SK-N-SH (cell line): ENCODE data around the gene MAPRE3. TPM values are rescaled to one million over a fixed set of nuclear protein-coding genes. Genes with fewer than 3 reads are reported as not detected.

Experiments
- CTCF ChIA-PET: fragments of 300-600, 350-600 bp; formaldehyde crosslinking; extraction: SDS; loops from one replicate; lab custom pipeline; 2021; lab: Yijun Ruan, JAX
- POLR2A ChIA-PET: fragments of 350-600 bp; sonication (Branson Sonifier 250); formaldehyde crosslinking; extraction: SDS; loops from one replicate; lab custom pipeline; 2020; ENCODE audit warnings: antibody characterized with exemption, inconsistent platforms; lab: Yijun Ruan, JAX
- DNase-seq: peaks from one replicate; pipeline ENCODE4 v3.0.0; 2012
- H2AFZ ChIP-seq: fragments of 200-600 bp; sonication (generic); 2 replicates; pipeline ENCODE4 v1.8.1; 2016; ENCODE audit warnings: antibody characterized with exemption, mild to moderate bottlenecking, low read depth
- H3F3A ChIP-seq: fragments of 200-600 bp; sonication (generic); replicated peaks from 2 replicates; pipeline ENCODE3; 2016; ENCODE audit warnings: antibody characterized with exemption, mild to moderate bottlenecking; ENCODE audit not compliant: insufficient read depth
- H3K27ac ChIP-seq, 2 experiments: fragments of 200-500 bp in 1 of 2; fragments of 200-600 bp in 1 of 2; sonication (Bioruptor generic) in 1 of 2; sonication (generic), shearing (Covaris generic) in 1 of 2; 2 replicates each; pipeline versions ENCODE4 v1.5.1 to v1.6.1; 2014 to 2016; ENCODE audit warnings: low read depth in 2 of 2, inconsistent platforms in 1 of 2, low read length in 1 of 2, mild to moderate bottlenecking in 1 of 2, mixed read lengths in 1 of 2
- H3K27me3 ChIP-seq: fragments of 200-600 bp; sonication (generic), shearing (Covaris generic); 2 replicates; pipeline ENCODE4 v1.6.1; 2016; ENCODE audit warnings: mixed run types; ENCODE audit not compliant: insufficient read depth
- H3K36me3 ChIP-seq, 2 experiments: fragments of 200-500 bp in 1 of 2; fragments of 200-600 bp in 1 of 2; sonication (Bioruptor generic) in 1 of 2; sonication (generic) in 1 of 2; replicated peaks in 1 of 2; 2 replicates each; pipeline versions ENCODE3 to v1.5.1; 2014 to 2016; ENCODE audit warnings: low read length in 1 of 2, mild to moderate bottlenecking in 1 of 2; ENCODE audit not compliant: insufficient read depth in 2 of 2, control insufficient read depth in 1 of 2
- H3K4me1 ChIP-seq, 2 experiments: fragments of 200-500 bp in 1 of 2; fragments of 200-600 bp in 1 of 2; sonication (Bioruptor generic) in 1 of 2; sonication (generic), shearing (Covaris generic) in 1 of 2; 2 replicates each; pipeline versions ENCODE4 v1.5.1 to v1.6.1; 2014 to 2016; ENCODE audit warnings: low read depth in 1 of 2, low read length in 1 of 2, mixed run types in 1 of 2; ENCODE audit not compliant: insufficient read depth in 2 of 2, control insufficient read depth in 1 of 2
- H3K4me2 ChIP-seq: fragments of 200-600 bp; sonication (generic), shearing (Covaris generic); 2 replicates; pipeline ENCODE4 v1.6.1; 2017; ENCODE audit warnings: mixed run types
- H3K4me3 ChIP-seq, 2 experiments: fragments of 200-500 bp in 1 of 2; fragments of 200-600 bp in 1 of 2; sonication (Bioruptor generic) in 1 of 2; sonication (generic), shearing (Covaris generic) in 1 of 2; 2 replicates each; pipeline versions ENCODE4 v1.5.1 to v1.8.1; 2014 to 2016; ENCODE audit warnings: low read depth in 2 of 2, inconsistent platforms in 1 of 2, low read length in 1 of 2, mild to moderate bottlenecking in 1 of 2, mixed read lengths in 1 of 2, moderate library complexity in 1 of 2
- H3K79me2 ChIP-seq: fragments of 200-600 bp; sonication (generic); 2 replicates; pipeline ENCODE4 v1.8.1; 2017; ENCODE audit warnings: mild to moderate bottlenecking; ENCODE audit not compliant: insufficient read depth
- H3K9ac ChIP-seq: fragments of 200-600 bp; sonication (generic); 2 replicates; pipeline ENCODE4 v1.6.1; 2017; ENCODE audit warnings: mixed run types
- H3K9me2 ChIP-seq: fragments of 200-600 bp; sonication (generic); 2 replicates; pipeline ENCODE4 v1.6.1; 2017; ENCODE audit warnings: mixed run types
- H3K9me3 ChIP-seq: fragments of 200-600 bp; sonication (generic); 2 replicates; pipeline ENCODE4 v1.6.1; 2017; ENCODE audit warnings: mixed run types, mild to moderate bottlenecking, moderate library complexity
- H4K20me1 ChIP-seq: fragments of 200-600 bp; sonication (generic); 2 replicates; pipeline ENCODE4 v1.6.1; 2017; ENCODE audit warnings: mild to moderate bottlenecking, mixed run types; ENCODE audit not compliant: insufficient read depth
- CHD2 ChIP-seq: fragments of 150-350 bp; IDR thresholded peaks from 2 replicates; pipeline ENCODE4 v1.6.1; 2018; ENCODE audit warnings: low read length; ENCODE audit not compliant: partially characterized antibody
- CTCF ChIP-seq: fragments of 200-600 bp; sonication (generic); IDR thresholded peaks from 2 replicates; pipeline ENCODE4 v1.6.1; 2017; ENCODE audit warnings: antibody characterized with exemption, mild to moderate bottlenecking, moderate library complexity
- EZH2phosphoT487 ChIP-seq: fragments of 200-600 bp; sonication (generic); IDR thresholded peaks from 2 replicates; pipeline ENCODE4 v1.6.1; 2017; ENCODE audit warnings: low read depth, mixed run types, mild to moderate bottlenecking, antibody characterized with exemption, moderate library complexity, borderline replicate concordance
- FOSL2 ChIP-seq: IDR thresholded peaks from 2 replicates; pipeline ENCODE4 v1.4.0; 2012; ENCODE audit warnings: low read depth, mild to moderate bottlenecking, moderate library complexity, borderline replicate concordance
- FOXJ3 ChIP-seq: sonication (generic); formaldehyde crosslinking; IDR thresholded peaks from 2 replicates; pipeline ENCODE4 v1.5.1; 2020; ENCODE audit warnings: mild to moderate bottlenecking, missing genetic modification reagents
- FOXM1 ChIP-seq: IDR thresholded peaks from 2 replicates; pipeline ENCODE4 v1.4.0; 2012; ENCODE audit warnings: low read depth, mild to moderate bottlenecking
- GABPA ChIP-seq: IDR thresholded peaks from 2 replicates; pipeline ENCODE4 v1.4.0; 2012; ENCODE audit warnings: low read depth, mild to moderate bottlenecking
- JUND ChIP-seq: IDR thresholded peaks from 2 replicates; pipeline ENCODE4 v1.4.0; 2012
- MEF2A ChIP-seq: IDR thresholded peaks from 2 replicates; pipeline ENCODE4 v1.4.0; 2012; ENCODE audit warnings: low read depth, borderline replicate concordance
- MXI1 ChIP-seq: IDR thresholded peaks from 2 replicates; pipeline ENCODE4 v1.6.1; 2012; ENCODE audit warnings: mild to moderate bottlenecking, low read depth, low read length, improper control_type of control experiment
- NFIC ChIP-seq: IDR thresholded peaks from 2 replicates; pipeline ENCODE4 v1.4.0; 2012; ENCODE audit warnings: borderline replicate concordance
- NRF1 ChIP-seq: IDR thresholded peaks from 2 replicates; pipeline ENCODE4 v1.6.1; 2012; ENCODE audit warnings: low read depth, mild to moderate bottlenecking, low read length
- POLR2AphosphoS5 ChIP-seq: IDR thresholded peaks from 2 replicates; pipeline ENCODE4 v1.6.1; 2012; ENCODE audit warnings: low read depth, low read length
- RCOR1 ChIP-seq: fragments of 150-350 bp; IDR thresholded peaks from 2 replicates; pipeline ENCODE4 v1.6.1; 2017; ENCODE audit warnings: antibody characterized with exemption, low read length
- RFX5 ChIP-seq: IDR thresholded peaks from 2 replicates; pipeline ENCODE4 v1.6.1; 2012; ENCODE audit warnings: mild to moderate bottlenecking, improper control_type of control experiment, low read length
- SIN3A ChIP-seq: IDR thresholded peaks from 2 replicates; pipeline ENCODE4 v1.6.1; 2012; ENCODE audit warnings: low read depth, mild to moderate bottlenecking, low read length, moderate library complexity, borderline replicate concordance
- TAF1 ChIP-seq: IDR thresholded peaks from 2 replicates; pipeline ENCODE4 v1.6.1; 2012; ENCODE audit warnings: low read depth, mild to moderate bottlenecking, low read length, moderate library complexity, borderline replicate concordance
- USF2 ChIP-seq: fragments of 150-350 bp; IDR thresholded peaks from 2 replicates; pipeline ENCODE4 v1.6.1; 2017; ENCODE audit warnings: antibody characterized with exemption, low read length, low read depth, borderline replicate concordance
- YY1 ChIP-seq: IDR thresholded peaks from 2 replicates; pipeline ENCODE4 v1.4.0; 2012; ENCODE audit warnings: low read depth, mild to moderate bottlenecking
- WGBS: methylation state at CpG from one replicate; pipeline ENCODE4 v1.1.6; 2017; ENCODE audit warnings: low lambda C conversion rate; 5-methylcytosine and 5-hydroxymethylcytosine counted together
- polyA plus RNA-seq, 3 experiments: library from polyadenylated mRNA; depleted of rRNA; stranded (reverse); fragments of >200 nt; gene quantifications; 2 replicates each; pipeline ENCODE4 v1.2.3, GENCODE V29; 2012

The MAPRE3 gene
- polyA plus RNA-seq, 1 of the 3 experiments (the other 2 are of a cell fraction): 24.4 TPM

GRCh38 chr2:26970928-26971627, 641 bp downstream of the MAPRE3 start:
- Histone ChIP-seq H3K9me3 (no peaks in the 10 kb centered on the region), H3K36me3 (no peaks in the 10 kb centered on the region), H4K20me1 (no peaks in the 10 kb centered on the region; the same call in 1 of the 2 replicates), H3K4me2 (peak overlapping the region; percentile 98), H3F3A (peaks cover 4% of the 10 kb centered on the region), H3K9me2 (no peaks in the 10 kb centered on the region), H3K9ac (peak overlapping the region; percentile 48), H3K27me3 (peaks cover 7% of the 10 kb centered on the region; the same call in 1 of the 2 replicates), H3K79me2 (no peaks in the 10 kb centered on the region), H2AFZ (peak overlapping the region; percentile 87), H3K4me1 (peaks cover 0 to 15% of the 10 kb centered on the region in 2 experiments; a peak in 2 of 4 replicates), H3K27ac (peak overlapping the region in 1 of 2 experiments; percentile 7; a peak in 1 of 4 replicates), H3K4me3 (peak overlapping the region; percentile 65 to 78)
- POLR2A ChIA-PET: interaction anchor here (1.4 kb wide), 1 partner anchor 114 kb away, joined by 3 read pairs; no protein-coding TSS in a partner anchor
- DNase-seq: peak; percentile 74
- no peak for TF ChIP-seq CHD2
- TF ChIP-seq MXI1: peak; percentile 71; the same call in 1 of the 2 replicates
- no peak for TF ChIP-seq RCOR1
- TF ChIP-seq RFX5: no peak
- 26% methylated on average over 27 of the region's 34 CpGs for WGBS
- CTCF ChIA-PET: interaction anchor here (0.6 to 4.9 kb wide), 12 partner anchors 9 to 125 kb away, joined by 3 to 37 read pairs (median 4); no protein-coding TSS in a partner anchor

- POLR2A ChIA-PET: interaction anchor here (0.7 to 1.4 kb wide), 2 partner anchors 79 to 113 kb away, joined by 3 read pairs; partner anchors contain the start of gene AGBL5
- TF ChIP-seq EZH2phosphoT487 (no peak), MXI1 (no peak), RFX5 (no peak), NFIC (no peak), POLR2AphosphoS5 (no peak), JUND (no peak), MEF2A (no peak), TAF1 (no peak), FOXM1 (no peak), FOXJ3 (CRISPR knock-in tag) (no peak), CTCF (no peak), SIN3A (no peak), CHD2 (no peak), USF2 (no peak), YY1 (no peak), FOSL2 (no peak), GABPA (no peak), NRF1 (no peak)
- TF ChIP-seq, all 33 proteins: peak for 0
- H3K4me2 ChIP-seq: peak overlapping the region; percentile 98; the same call in 1 of the 2 replicates
Observed at GRCh38 chr2:26971911-26972786, 1.7 kb downstream of the MAPRE3 start.

More at GRCh38 chr2:26971911-26972786, 1.7 kb downstream of the MAPRE3 start:
- H4K20me1 ChIP-seq: no peaks in the 10 kb centered on the region; the same call in 1 of the 2 replicates
- peaks cover 7% of the 10 kb centered on the region; the same call in 1 of the 2 replicates for H3K27me3 ChIP-seq
- CTCF ChIA-PET: interaction anchor here (0.6 to 4.9 kb wide), 11 partner anchors 8 to 126 kb away, joined by 3 to 37 read pairs (median 5); no protein-coding TSS in a partner anchor
- no peak for DNase-seq
- H2AFZ ChIP-seq: no peak overlapping the region
- H3K9ac ChIP-seq: no peak overlapping the region
- peaks cover 0 to 18% of the 10 kb centered on the region in 2 experiments; a peak in 2 of 4 replicates for H3K4me1 ChIP-seq
- H3F3A ChIP-seq: peaks cover 4% of the 10 kb centered on the region
- no peaks in the 10 kb centered on the region for H3K9me3 ChIP-seq
- no peaks in the 10 kb centered on the region for H3K9me2 ChIP-seq
- H3K79me2 ChIP-seq: no peaks in the 10 kb centered on the region
- H3K4me3 ChIP-seq: 0 out of 4 replicates have a peak overlapping the region, but pooled peaks of 1 of the 2 experiments have one; percentile 65
- H3K36me3 ChIP-seq: no peaks in the 10 kb centered on the region
- H3K27ac ChIP-seq: no peak overlapping the region
- WGBS: 89% methylated on average over 9 of the region's 9 CpGs
